T-helper 1 cell (primary cell): ENCODE results near the gene GNAZ.

Experiments used
- DNase-seq, 5 donors: peaks; one replicate each; pipeline ENCODE4 v3.0.0-alpha.2; 2012 to 2020

GNAZ gene

GRCh38 chr22:23109079-23109347, 38.7 kb downstream of the GNAZ start:
- DNase-seq = no peak

- DNase-seq = no peak
These were observed 39.2 kb downstream of the GNAZ start for GRCh38 chr22:23109441-23109978.

- no peak for DNase-seq
These were observed 40.0 kb downstream of the GNAZ start for GRCh38 chr22:23110190-23110921.

GRCh38 chr22:23110922-23111527, 40.7 kb downstream of the GNAZ start:
- DNase-seq = no peak

GRCh38 chr22:23112472-23113012, 42.2 kb downstream of the GNAZ start:
- no peak for DNase-seq

GRCh38 chr22:23113067-23113846, 42.9 kb downstream of the GNAZ start:
- DNase-seq = no peak

GRCh38 chr22:23113847-23114720, 43.8 kb downstream of the GNAZ start:
- no peak for DNase-seq

- DNase-seq = no peak
These were observed 44.4 kb downstream of the GNAZ start for GRCh38 chr22:23114721-23115020.

GRCh38 chr22:23115369-23115768, 45.0 kb downstream of the GNAZ start:
- no peak for DNase-seq

GRCh38 chr22:23115825-23116494, 45.6 kb downstream of the GNAZ start:
- DNase-seq = no peak

GRCh38 chr22:23116506-23117263, 46.4 kb downstream of the GNAZ start:
- DNase-seq = no peak

GRCh38 chr22:23117275-23117674, 47.0 kb downstream of the GNAZ start:
- no peak for DNase-seq

- DNase-seq = no peak
These were observed 47.8 kb downstream of the GNAZ start for GRCh38 chr22:23117891-23118646.

GRCh38 chr22:23118647-23119493, 48.6 kb downstream of the GNAZ start:
- DNase-seq = no peak

GRCh38 chr22:23119494-23120414, 49.4 kb downstream of the GNAZ start:
- DNase-seq = peak; percentile 43 to 61 (median 51)

- DNase-seq = no peak
These were observed 50.1 kb downstream of the GNAZ start for GRCh38 chr22:23120415-23120899.

- DNase-seq = no peak
These were observed 50.7 kb downstream of the GNAZ start for GRCh38 chr22:23121000-23121421.

GRCh38 chr22:23121424-23121823, 51.1 kb downstream of the GNAZ start:
- no peak for DNase-seq
